Erythroblast (primary cell): ENCODE results near the gene DACH2.

Experiments used
- GATA1 ChIP-seq: IDR thresholded peaks from 2 replicates; pipeline ENCODE4 v1.6.1; 2011; ENCODE audit warnings: low read depth, mild to moderate bottlenecking, control low read depth, low read length, moderate library complexity
- POLR2A ChIP-seq: IDR thresholded peaks from 2 replicates; pipeline ENCODE4 v1.6.1; 2011; ENCODE audit warnings: mild to moderate bottlenecking, low read length

- TF ChIP-seq POLR2A: no peak
- TF ChIP-seq GATA1: no peak
Observed at GRCh38 chrX:86455495-86455894, 307.2 kb downstream of the DACH2 start.
